ENCODE data around the gene OR4Q3.
"Not testable (repeated sequence)": the region's sequence is repeated elsewhere in the genome, so short reads cannot be mapped to it uniquely, and the experiment has no call there.

The OR4Q3 gene

GRCh38 chr14:19743256-19743655, at the start of gene OR4Q3:
Gene OR4Q3, plus strand, starts transcription at chr14:19743571.
- no peak for DNase-seq

GRCh38 chr14:19729359-19729758, 14.0 kb upstream of the OR4Q3 start:
- DNase-seq = no peak

- DNase-seq = no peak
Observed at GRCh38 chr14:19729763-19730162, 13.6 kb upstream of the OR4Q3 start.

GRCh38 chr14:19733893-19734292, 9.5 kb upstream of the OR4Q3 start:
- DNase-seq = not testable (repeated sequence)

- not testable (repeated sequence) for DNase-seq
Observed at GRCh38 chr14:19752316-19752715, 8.9 kb downstream of the OR4Q3 start.

- no peak for DNase-seq
Observed at GRCh38 chr14:19754172-19754571, 10.8 kb downstream of the OR4Q3 start.

- not testable (repeated sequence) for DNase-seq
Observed at GRCh38 chr14:19771491-19771890, 28.1 kb downstream of the OR4Q3 start.

- DNase-seq = no peak
Observed at GRCh38 chr14:19771895-19772430, 28.6 kb downstream of the OR4Q3 start.

- DNase-seq = not testable (repeated sequence)
Observed at GRCh38 chr14:19772454-19772853, 29.1 kb downstream of the OR4Q3 start.

GRCh38 chr14:19773204-19773603, 29.8 kb downstream of the OR4Q3 start, which contains the start of gene OR4M1:
Gene OR4M1, plus strand, starts transcription at chr14:19773504. Its CDS starts 6,819 bp downstream, at chr14:19780323.
- DNase-seq = not testable (repeated sequence)

GRCh38 chr14:19775587-19775986, 32.2 kb downstream of the OR4Q3 start:
- DNase-seq = no peak

- DNase-seq = not testable (repeated sequence)
Observed at GRCh38 chr14:19785848-19786247, 42.5 kb downstream of the OR4Q3 start.

GRCh38 chr14:19787318-19787717, 43.9 kb downstream of the OR4Q3 start:
- DNase-seq = not testable (repeated sequence)

- not testable (repeated sequence) for DNase-seq
Observed at GRCh38 chr14:19788150-19788549, 44.8 kb downstream of the OR4Q3 start.

- not testable (repeated sequence) for DNase-seq
Observed at GRCh38 chr14:19796520-19797108, 53.2 kb downstream of the OR4Q3 start.

All from amniotic stem cell (primary cell).